ENCODE results near the gene POGLUT2.

The POGLUT2 gene

DNA sequence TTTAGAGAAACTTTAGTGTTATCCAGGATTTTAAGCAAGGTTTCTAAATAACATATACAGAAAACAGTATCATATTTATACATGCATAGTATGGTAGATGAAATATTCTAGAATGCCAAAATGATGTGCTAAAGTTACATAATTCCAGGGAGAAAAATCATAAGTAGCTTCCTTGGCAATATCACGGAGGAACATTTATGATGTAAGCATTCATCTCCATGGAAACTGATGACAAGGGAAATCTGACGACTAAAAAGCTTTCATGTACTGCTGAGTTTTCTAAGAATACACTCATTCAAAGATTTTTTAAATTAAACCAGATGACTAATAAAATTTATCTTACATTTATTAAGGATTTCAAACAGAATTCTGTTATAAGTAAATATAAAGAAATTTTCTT, 29.9 kb downstream of the POGLUT2 start:
- DNase-seq (ENCODE audit: low spot score): no peak

DNA sequence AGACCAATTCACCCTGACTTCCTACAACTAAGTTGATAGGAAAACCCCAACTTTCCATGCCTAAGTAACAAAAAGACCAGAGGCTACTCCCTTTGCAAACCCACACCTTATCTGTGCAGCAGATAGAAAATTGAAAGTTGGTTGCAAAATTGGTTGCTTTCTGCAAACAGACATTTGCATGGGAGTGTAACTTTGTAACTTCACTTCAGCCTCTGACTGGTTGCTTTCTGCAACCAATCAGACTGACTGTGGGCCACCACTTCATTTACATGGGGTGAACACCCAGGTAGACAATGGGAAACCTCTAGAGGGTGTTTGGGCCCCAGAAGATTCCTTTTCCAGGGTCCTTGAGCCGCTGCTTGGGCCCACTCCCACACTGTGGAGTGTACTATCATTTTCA, 35.0 kb downstream of the POGLUT2 start:
- no peak for DNase-seq (ENCODE audit: low spot score)

DNA sequence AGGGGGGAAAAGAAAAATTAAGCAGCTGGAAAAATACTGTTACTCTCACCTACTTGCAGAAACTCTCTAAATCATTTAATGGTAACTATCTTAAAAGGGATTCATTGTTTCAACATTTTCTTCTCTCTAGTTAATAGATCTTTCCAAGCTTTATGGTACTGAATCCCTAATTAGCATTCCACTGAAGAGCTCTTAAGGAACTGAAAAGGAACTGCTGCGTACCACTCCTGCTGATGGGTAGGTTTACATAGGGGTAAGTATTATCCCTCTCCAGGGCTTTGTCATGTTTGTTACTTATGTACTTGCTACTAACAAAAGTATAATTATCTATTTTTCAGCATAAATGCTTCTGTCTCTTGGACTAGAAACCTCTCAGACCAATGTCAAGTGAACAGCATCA, 37.7 kb downstream of the POGLUT2 start:
- no peak for DNase-seq (ENCODE audit: low spot score)

DNA sequence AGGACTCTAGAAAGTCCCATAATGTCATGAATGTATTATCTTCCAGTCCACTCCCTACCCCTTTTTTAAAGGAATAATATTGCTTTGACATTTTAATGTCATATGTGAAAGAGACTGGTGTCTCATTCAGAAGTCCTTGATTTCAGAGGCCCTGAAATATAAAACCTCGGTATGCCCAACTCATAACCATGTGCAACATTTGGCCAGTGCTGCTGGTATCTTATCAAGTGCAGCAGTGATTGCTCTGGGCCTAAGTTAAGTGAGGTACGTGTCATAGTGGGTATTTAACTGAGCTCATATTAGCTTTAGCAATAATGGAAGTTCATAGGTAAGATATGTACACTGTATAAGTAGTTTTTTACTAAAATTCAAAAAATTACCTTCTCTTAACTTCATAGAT, 39.9 kb downstream of the POGLUT2 start:
- DNase-seq (ENCODE audit: low spot score): no peak

DNA sequence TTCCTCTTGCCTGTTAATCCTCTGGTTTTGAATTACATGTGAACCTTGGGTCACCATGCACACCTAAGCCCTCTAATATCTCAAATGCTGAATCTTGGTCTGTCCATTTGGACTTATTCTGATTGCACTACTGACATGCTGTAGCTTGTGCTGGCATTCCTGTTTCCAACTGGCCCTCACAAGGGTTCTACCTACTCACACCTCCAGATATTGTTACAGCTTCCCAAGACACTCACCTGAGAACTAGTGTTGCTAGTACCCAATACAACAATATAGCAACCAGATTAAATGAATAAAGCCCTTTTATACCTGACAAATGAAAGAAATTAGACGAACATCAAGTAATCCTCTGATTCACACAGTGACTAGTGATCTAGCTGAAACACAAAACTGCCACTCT, 41.8 kb downstream of the POGLUT2 start:
- DNase-seq (ENCODE audit: low spot score): no peak

DNA sequence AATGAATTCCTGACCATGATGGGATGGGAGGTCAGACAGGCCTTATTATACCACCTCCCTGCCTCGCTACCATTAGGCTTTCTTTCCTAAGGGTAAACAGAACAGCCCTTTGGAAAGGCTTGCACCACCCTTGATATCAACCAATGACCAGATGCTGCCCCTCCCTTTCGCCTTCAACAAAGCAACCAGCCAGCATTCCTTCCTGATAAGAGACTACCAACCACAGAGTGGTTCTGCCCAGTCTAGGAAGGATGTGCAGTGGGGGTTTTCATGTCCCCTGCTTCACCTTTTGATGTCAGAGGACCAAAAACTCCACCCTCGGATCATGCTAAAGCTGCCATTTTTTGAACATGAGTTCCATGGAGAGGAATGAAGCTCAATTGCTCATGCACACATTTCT, 46.9 kb downstream of the POGLUT2 start:
- no peak for DNase-seq (ENCODE audit: low spot score)

DNA sequence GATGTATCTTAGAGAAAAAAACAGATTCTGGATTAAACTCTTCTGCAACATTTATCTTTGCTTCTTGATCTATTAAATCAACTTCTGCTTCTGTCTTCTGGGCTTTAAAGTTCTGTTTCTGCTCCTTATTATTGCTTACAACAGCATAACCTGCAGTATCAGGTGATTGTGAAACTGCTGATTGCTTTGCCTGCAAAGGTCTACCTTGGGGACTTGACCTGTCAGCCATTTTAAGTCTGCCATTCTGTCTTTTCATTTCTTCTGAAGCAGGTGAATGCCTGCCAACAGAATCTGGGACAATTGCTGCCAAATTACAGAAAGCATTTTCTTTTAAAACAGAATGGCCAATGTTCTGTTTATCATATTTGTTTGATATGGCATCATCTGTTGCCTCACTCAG, 56.3 kb downstream of the POGLUT2 start:
- no peak for DNase-seq (ENCODE audit: low spot score)

DNA sequence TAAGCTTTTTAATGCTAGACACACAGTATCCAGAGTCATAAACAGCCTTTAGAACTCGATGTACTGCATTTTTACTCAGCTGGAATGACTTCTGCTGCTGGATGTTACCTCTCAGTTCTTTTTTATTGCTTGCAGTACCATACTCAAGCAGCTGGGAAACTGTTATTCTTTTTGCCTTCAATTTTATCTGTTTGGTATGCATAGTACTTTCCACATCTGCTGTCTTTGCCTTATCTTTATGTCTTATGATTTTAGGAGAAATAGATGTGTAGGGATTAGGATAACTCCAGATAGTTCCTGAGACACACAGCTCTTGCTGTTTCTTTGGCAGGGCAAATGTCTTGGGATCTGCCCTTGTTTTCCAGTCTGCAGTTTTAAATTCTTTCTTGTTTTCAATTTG, 56.7 kb downstream of the POGLUT2 start:
- DNase-seq (ENCODE audit: low spot score): no peak

All from AG08396 (cell line).